ENCODE data around the gene LRRC8E.

The LRRC8E gene

GRCh38 chr19:7922836-7923195, 34.5 kb downstream of the LRRC8E start:
- TF ChIP-seq, protein P1, sequence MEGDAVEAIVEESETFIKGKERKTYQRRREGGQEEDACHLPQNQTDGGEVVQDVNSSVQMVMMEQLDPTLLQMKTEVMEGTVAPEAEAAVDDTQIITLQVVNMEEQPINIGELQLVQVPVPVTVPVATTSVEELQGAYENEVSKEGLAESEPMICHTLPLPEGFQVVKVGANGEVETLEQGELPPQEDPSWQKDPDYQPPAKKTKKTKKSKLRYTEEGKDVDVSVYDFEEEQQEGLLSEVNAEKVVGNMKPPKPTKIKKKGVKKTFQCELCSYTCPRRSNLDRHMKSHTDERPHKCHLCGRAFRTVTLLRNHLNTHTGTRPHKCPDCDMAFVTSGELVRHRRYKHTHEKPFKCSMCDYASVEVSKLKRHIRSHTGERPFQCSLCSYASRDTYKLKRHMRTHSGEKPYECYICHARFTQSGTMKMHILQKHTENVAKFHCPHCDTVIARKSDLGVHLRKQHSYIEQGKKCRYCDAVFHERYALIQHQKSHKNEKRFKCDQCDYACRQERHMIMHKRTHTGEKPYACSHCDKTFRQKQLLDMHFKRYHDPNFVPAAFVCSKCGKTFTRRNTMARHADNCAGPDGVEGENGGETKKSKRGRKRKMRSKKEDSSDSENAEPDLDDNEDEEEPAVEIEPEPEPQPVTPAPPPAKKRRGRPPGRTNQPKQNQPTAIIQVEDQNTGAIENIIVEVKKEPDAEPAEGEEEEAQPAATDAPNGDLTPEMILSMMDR (IDR thresholded peaks at IDR 0.05; ENCODE audit: low read depth, low read length) = no peak
- no peak for TF ChIP-seq POLR2A (IDR thresholded peaks at IDR 0.05; ENCODE audit: extremely low read depth, insufficient read length)
- TF ChIP-seq MAX (IDR thresholded peaks at IDR 0.05; ENCODE audit: low read depth, low read length) = no peak
- TF ChIP-seq MYC (IDR thresholded peaks at IDR 0.05; ENCODE audit: low read depth, low read length) = no peak
- H3K4me3 ChIP-seq (ENCODE audit: low read depth, low read length) = no peak overlapping the region
- no peak for DNase-seq (ENCODE audit: low read depth)

- H3K4me3 ChIP-seq (ENCODE audit: low read depth, low read length) = no peak overlapping the region
- TF ChIP-seq, protein P1 (IDR thresholded peaks at IDR 0.05; ENCODE audit: low read depth, low read length) = no peak
- TF ChIP-seq MYC (IDR thresholded peaks at IDR 0.05; ENCODE audit: low read depth, low read length) = no peak
- DNase-seq (ENCODE audit: low read depth) = peak; percentile 59
These were observed 35.2 kb downstream of the LRRC8E start for GRCh38 chr19:7923295-7924191.

DNA sequence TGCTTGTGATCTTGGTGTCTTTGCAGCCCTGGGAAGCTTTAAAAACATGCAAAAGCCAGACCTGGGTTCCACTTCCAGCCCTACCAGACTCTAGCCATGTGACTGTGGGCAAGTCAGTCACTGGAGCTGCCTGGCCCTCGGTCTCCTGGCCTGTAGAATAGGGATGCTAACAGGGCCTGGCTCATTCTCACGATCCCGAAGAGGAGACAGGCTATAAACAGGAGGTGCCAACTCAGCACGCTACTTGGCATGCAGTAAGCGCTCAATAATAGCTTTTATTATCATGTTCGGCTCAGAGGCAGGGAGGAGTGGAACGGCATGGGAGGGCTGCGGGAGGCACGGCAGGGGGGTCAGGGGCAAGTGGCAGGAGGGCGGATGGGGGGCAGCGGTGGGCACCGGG, 35.9 kb downstream of the LRRC8E start:
- TF ChIP-seq, protein P1 (IDR thresholded peaks at IDR 0.05; ENCODE audit: low read depth, low read length) = no peak
- TF ChIP-seq MAX (IDR thresholded peaks at IDR 0.05; ENCODE audit: low read depth, low read length) = no peak
- TF ChIP-seq MYC (IDR thresholded peaks at IDR 0.05; ENCODE audit: low read depth, low read length) = no peak
- TF ChIP-seq POLR2A (IDR thresholded peaks at IDR 0.05; ENCODE audit: extremely low read depth, insufficient read length) = no peak
- DNase-seq (ENCODE audit: low read depth) = peak; percentile 47
- H3K4me3 ChIP-seq (ENCODE audit: low read depth, low read length) = no peak overlapping the region

DNA sequence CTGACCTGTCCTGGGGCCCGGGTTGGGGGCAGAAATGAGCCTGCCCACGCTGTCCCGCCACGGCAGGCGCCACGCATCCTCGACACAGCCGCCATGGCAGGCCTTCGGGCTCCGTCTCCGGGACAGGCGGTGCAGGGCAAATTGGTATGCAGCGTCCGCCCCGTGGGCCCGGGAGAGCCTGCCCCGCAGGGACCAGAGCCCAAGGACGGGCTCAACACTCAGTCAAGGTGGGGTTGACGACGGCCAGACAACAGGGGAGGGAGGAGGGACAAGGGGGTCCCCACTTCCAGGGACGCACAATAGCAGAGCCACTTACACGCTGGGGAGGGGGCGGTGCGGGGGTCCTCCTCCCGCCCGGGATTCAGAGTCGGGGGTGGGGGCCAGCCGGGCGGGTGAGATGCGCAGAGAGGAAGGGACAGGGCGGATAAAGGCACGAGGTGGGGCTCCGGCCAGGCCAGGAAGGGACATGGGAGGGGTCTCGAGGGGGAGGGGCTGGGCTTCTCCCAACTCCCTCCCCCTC, 36.4 kb downstream of the LRRC8E start:
- TF ChIP-seq POLR2A (IDR thresholded peaks at IDR 0.05; ENCODE audit: extremely low read depth, insufficient read length) = no peak
- TF ChIP-seq MAX (IDR thresholded peaks at IDR 0.05; ENCODE audit: low read depth, low read length) = no peak
- TF ChIP-seq, protein P1 (IDR thresholded peaks at IDR 0.05; ENCODE audit: low read depth, low read length) = no peak
- no peak for TF ChIP-seq MYC (IDR thresholded peaks at IDR 0.05; ENCODE audit: low read depth, low read length)
- no peak overlapping the region for H3K4me3 ChIP-seq (ENCODE audit: low read depth, low read length)
- no peak for DNase-seq (ENCODE audit: low read depth)

- DNase-seq (ENCODE audit: low read depth) = peak; percentile 87
These were observed 37.0 kb downstream of the LRRC8E start for GRCh38 chr19:7925171-7925851.

More at GRCh38 chr19:7925171-7925851, 37.0 kb downstream of the LRRC8E start:
- no peak overlapping the region for H3K4me3 ChIP-seq (ENCODE audit: low read depth, low read length)
- TF ChIP-seq MAX (IDR thresholded peaks at IDR 0.05; ENCODE audit: low read depth, low read length) (peak; percentile 95), MYC (IDR thresholded peaks at IDR 0.05; ENCODE audit: low read depth, low read length) (peak; percentile 90), POLR2A (IDR thresholded peaks at IDR 0.05; ENCODE audit: extremely low read depth, insufficient read length) (no peak)
- TF ChIP-seq, protein P1 (IDR thresholded peaks at IDR 0.05; ENCODE audit: low read depth, low read length) = peak; percentile 84
